Erythroblast (primary cell): ENCODE data around the gene P4HA2.

Experiments used
- GATA1 ChIP-seq: IDR thresholded peaks from 2 replicates; pipeline ENCODE4 v1.6.1; 2011; ENCODE audit warnings: low read depth, mild to moderate bottlenecking, control low read depth, low read length, moderate library complexity
- POLR2A ChIP-seq: IDR thresholded peaks from 2 replicates; pipeline ENCODE4 v1.6.1; 2011; ENCODE audit warnings: mild to moderate bottlenecking, low read length

DNA sequence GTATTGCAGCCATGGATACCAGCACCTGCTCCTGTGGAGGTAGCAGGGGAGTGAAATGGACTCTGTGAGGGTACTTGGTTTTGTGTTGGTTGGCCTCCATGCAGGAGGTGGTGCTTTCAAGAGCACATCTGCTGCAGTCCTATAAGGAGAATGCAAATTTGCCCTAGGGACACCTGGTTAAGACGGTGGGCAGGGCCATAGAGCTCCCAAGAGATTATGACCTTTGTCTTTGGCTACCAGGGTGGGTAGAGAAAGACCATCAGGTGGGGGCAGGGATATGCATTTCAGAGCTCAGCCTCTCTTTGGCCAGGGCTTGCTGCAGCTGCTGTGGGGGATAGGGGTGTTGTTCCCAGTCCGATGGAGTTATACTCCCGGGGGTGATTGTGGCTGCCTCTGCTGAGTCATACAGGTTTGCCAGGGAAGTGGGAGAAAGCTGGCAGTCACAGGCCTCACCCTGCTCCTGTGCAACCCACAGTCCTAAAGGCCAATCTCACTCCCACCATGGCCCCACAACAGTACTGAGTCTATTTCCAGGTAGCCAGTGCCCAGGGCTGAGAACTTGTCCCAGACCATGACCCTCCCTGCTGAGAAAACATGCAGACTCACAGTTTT, 15.8 kb upstream of the P4HA2 start:
- no peak for TF ChIP-seq POLR2A
- no peak for TF ChIP-seq GATA1
